Raji (cell line): Measurements from ENCODE around the gene SLC2A5.

Experiments
- POLR2A ChIP-seq: IDR thresholded peaks from 2 replicates; pipeline ENCODE4 v1.6.1; 2011; ENCODE audit warnings: low read depth, low read length, control low read depth; ENCODE audit not compliant: insufficient read depth

SLC2A5 gene

DNA sequence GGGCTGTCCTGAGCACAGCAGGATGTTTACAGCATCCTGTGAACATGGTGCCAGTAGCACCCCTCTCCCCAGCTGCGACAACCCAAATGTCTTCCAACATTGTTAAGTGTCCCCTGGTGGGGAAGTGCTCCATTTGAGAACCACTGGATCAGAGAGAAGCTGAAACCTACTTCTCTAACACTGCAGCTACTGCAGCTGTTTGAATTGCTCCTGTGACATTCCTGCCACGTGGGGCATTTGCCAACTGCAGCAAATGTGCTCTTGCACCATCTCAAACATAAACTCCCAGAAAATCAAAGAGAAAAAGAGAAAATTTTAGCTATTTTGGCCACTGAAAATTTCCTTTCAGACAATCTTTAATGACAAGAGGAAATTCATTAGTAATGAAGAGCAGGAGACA lies 11.0 kb downstream of the SLC2A5 start:
- TF ChIP-seq POLR2A = no peak

DNA sequence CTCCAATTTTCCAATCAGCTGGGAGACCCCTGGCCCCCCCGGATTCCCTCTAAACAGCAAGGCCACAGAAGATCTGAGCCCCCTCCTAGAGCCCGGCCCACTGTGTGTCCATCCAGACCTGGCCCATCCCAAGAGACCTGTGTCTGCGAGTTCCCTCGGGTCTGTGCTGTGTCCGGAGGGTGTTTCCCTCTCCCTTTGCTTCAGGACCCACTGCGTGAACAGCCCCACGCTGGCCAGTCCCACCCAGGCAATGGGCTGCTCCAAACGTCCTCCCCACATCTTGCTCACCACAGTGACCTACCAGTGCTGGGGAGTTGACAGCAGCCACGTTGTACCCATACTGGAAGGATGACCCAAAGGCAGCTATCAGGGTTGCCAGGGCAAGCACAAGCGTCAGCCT lies 11.6 kb downstream of the SLC2A5 start:
- TF ChIP-seq POLR2A = no peak

DNA sequence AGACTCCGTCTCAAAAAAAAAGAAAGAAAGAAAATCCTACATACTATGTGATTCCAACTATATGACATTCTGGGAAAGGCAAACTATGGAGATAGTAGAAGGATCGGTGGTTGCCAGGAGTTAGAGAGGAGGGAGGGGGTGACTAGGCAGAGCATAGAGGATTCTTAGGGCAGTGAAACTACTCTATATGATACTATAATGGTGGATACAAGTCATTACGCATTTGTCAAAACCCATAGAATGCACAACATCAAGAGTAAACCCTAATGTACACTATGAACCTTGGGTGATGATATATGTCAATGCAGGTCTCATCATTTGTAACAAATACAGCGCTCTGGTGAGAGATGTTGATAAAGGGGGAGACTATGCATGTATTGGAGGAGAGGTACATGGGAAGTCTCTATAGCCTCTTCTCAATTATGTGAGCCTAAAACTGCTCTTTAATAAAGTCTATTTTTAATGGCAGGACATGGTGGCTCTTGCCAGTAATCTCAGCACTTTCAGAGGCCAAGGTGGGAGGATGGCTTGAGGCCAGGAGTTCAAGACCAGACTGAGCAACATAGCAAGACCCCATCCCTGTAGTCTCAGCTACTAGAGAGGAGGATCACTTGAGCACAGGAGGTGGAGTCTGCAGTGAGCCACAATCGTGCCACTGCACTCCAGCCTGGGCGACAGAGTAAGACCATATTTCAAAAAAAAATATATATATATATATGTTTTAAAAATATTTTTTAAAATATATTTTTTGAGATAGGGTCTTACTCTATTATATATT lies 17.0 kb downstream of the SLC2A5 start:
- no peak for TF ChIP-seq POLR2A

DNA sequence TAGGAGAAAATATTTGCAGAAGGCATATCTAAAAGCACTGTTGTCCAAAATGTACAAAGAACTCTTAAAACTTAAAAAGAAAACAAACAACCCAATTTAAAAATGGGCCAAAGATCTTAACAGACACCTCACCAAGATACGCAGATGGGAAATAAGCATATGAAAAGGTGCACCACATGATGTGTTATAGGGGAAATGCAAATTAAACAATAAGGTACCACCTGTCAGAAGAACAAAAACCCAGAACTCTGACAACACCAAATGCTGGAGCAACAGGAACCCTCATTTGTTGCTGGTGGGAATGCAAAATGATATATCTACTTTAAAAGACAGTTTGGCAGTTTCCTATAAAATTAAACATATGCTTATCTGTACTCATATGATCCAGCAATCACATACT lies 18.1 kb downstream of the SLC2A5 start:
- no peak for TF ChIP-seq POLR2A

DNA sequence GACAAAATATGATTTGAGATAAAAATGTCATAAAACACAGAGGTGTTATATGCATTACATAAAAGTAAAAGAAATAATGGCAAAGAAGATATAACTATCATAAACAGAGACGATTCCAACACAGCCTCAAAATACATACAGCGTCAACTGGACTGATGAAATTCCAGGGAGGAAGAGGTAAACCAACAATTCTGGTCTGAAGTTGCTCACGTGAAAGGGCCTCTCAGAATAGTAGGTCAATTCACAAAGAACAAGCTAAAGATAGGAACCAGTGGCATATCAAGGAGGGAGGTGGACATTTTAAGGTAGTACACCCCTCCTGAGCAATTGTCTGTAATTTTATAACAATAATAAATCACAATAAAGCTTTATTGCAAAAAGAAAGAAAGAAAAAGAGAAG lies 18.6 kb downstream of the SLC2A5 start:
- no peak for TF ChIP-seq POLR2A

DNA sequence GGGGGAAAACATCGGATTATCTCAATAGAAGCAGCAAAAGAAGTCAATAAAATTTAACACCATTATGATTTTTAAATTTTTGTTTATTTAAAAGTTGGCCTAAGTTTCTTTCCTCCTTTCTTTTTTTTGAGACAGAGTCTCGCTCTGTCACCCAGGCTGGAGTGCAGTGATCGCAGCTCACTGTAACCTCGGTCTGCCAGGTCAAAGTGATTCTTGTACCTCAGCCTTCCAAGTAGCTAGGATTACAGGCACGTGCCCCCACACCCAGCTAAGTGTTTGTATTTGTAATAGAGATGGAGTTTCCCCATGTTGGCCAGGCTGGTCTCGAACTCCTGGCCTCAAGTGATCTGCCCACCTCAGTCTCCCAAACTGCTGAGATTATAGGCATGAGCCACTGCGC lies 20.9 kb downstream of the SLC2A5 start:
- TF ChIP-seq POLR2A = no peak

DNA sequence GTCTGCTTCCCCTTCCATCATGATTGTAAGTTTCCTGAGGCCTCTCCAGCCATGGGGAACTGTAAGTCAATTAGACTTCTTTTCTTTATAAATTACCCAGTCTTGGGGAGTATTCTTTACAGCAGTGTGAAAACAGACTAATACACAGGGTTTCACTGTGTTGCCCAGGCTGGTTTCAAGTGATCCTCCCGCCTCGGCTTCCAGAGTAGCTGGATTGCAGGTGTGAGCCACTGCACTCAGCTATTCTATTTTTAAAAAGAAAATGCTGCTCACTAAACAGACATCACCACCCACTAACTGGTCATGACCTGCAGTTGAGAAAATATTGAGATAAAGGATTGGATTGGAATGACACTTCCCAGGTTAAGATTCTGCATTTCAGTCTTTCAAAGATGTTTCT lies 22.4 kb downstream of the SLC2A5 start:
- TF ChIP-seq POLR2A = no peak

DNA sequence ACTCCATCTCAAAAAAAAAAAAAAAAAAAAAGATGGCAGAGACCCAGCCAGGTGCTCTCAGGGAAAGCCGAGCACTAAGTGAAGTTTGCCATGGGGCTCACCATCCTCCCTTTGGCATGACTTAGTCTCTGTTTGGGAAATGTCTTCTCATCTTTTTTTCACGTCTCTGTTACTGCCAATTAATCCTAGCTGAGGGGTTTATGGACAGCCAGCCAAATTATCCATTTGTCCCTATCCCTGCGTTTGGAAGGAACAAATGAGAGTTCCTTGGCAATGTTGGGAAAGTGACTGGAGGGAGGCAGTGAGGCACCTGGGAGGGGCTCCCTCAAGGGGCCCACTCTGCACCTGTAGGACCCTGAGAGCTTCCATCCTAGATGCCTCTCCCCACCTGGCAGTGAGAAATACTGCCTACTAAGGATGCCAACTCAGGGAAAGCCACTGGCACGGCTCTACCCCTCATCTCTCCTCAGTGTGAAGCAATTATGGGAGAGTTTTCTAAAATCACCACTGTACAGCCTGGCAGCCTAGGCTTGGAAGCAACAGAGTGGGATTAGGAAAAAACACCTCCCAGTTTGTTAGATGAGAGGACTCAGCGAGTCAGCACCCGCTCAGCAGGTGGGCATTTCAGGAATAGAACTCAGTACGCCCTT lies 23.4 kb downstream of the SLC2A5 start:
- TF ChIP-seq POLR2A = no peak

DNA sequence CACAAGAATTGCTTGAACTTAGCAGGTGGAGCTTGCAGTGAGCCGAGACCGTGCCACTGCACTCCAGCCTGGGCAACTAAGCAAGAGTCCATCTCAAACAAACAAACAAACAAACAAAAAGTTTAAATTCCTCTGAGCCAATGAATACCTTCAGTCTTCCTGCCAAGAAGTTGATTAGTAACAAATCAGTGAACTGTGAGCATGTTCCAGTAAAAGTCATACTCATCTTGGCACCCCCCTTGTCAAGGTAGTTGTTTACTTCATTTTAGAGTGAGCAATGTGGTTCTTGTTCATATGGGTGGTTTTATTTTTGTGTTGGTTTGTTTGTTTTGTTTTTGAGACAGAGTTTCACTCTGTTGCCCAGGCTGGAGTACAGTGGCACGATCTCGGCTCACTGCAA lies 25.2 kb downstream of the SLC2A5 start:
- no peak for TF ChIP-seq POLR2A

DNA sequence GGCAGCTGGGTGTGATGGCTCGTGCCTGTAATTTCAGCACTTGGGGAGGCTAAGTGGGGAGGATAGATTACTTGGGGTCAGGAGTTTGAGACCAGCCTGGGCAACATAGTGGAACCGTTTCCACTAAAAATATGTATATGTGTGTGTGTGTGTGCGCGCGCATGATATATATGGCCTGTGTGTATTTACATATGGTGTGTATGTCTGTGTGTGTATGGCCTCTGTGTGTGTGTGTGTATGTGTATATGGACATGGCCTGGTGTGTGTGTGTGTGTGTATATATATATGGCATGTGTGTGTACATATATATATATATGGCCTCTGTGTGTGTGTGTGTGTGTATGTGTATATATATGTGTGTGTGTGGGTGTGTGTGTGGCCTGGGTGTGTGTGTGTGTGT lies 27.2 kb downstream of the SLC2A5 start:
- TF ChIP-seq POLR2A = no peak

DNA sequence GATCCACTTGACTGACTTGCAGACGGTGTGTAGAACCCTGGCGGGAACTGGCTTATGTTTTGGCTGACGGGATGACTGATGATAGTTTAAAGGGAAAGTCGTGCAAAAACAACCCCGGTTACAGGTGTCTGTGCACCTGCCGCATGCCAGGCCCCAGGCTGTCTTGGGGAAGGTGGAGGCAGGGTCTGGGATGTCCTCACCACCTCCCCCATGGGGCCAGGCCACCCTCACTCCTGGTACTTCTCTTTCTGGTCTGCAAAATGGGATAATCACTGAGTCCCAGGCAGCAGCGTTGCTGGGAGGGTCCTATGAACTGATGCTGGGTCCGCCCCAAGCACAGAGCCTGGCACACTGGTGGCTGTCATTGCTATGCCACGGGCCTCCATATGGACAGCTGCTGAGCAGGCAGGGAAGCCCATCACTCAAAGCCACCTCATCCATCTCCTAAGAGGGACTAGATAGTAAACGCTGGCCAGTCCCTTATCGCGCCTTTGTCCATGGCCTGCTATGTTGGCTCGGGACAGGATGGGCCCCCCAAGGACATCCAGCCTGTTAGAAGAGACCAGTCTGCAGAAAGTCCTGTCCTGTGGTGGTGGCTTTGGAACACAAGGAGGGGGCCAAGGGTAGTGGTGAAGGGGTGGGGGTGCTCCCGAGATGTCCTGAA lies 28.2 kb downstream of the SLC2A5 start:
- no peak for TF ChIP-seq POLR2A

DNA sequence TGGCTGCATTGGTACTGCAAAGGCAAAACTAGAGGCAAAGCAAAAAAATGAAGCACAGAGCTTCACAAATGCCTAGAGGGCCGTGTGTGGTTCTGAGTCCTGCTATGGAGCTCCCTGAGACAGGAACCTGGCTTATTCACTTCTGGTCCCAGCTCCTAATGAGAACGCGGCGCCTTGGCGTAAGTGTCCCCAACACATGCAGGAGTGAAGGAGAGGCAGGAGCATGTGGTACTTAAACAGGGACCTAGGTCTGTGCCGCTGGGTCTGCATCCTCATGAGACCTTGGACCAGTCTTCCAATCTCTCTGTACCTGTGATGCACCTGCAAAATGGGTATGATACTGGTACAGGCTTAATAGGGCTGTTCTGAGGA lies 28.8 kb downstream of the SLC2A5 start:
- no peak for TF ChIP-seq POLR2A

DNA sequence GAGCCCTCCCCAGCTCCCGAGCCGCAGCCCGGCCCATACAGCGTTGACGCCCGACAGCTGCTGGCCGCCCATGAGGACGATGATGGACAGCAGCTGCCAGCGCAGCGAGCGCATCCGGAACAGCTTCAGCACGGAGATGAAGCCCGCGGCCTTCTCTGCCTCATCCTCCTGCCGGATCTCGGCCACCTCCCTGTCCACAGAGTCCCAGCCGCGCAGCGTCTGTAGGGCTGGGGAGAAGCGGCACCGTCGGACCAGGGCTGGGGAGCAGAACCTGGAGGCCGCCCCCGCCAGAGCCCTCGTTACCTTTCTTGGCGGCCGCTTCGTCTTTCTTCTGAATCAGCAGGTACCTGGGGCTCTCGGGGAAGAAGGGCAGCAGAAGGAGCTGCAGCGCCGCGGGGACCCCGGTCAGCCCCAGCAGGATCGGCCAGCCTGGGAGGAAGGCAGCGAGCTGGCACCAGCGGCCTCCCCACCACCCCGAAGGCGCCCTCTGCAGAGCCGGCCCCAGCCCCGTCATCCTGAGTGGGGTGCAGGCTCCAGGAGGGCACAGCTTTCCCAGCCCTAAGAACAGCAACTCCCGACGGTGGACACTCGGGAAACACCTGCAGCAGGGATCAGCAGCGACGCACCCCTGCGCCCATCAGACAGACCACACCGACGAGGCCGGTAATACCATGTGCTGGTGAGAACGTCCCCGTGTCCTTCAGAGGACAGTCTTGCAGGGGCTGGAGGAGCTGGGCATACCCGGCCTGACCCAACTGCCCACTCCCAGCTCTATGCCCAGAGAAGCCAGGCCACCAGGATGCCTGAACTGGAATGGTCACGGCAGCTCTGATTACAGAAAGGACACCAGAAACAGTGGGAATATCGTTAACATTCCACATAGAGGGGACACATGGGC lies 29.4 kb downstream of the SLC2A5 start:
- TF ChIP-seq POLR2A = no peak

DNA sequence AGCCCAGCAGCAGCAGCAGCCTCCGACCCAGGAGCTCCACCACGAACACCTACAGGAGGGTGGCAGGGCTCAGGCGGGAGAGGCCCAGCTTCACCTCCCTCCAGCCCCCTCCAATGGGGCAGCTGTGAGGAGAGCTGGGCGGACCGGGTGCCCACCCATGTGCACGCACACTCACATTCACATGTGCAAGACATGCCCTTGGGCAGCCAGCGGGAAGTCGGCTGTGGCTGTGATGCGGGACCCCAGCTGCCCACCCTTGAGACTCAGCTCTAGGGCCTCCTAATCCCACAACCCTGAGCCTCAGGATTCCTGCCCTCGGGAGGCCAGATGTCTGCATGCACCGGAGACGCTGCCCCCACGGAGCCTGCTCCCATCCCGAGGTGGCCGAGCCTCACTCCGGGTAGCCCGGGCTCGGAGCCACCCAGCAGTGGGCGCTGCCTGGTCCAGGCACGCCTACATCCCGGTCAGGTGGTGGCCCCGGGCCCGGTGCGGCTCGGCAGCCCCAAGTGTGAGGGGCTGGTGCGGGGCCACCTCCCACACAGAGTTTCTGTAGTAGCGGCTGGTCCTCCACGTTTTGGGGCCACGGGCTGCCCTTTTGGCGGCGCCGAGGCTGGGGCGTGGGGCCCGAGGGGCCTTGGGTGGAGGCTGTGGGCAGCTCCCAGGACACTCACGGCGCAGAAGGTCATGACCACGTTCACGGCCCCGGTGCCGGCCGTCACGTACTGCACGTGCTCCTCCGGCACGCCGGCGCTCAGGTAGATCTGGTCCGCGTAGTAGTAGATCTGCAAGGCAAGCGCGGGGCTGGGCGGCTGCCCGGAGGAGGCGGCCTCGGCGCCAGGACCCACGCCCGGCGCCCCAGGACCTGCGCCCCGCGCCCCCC lies 30.3 kb downstream of the SLC2A5 start:
- no peak for TF ChIP-seq POLR2A
